GM12878 (cell line): ENCODE results near the gene MYBPC2.

ENCODE experiments used
- FOS ChIP-seq: IDR thresholded peaks from 3 replicates; pipeline ENCODE4 v1.6.1; 2011; ENCODE audit warnings: borderline replicate concordance; ENCODE audit not compliant: insufficient read length; ENCODE audit errors: extremely low read depth
- JUNB ChIP-seq: IDR thresholded peaks from 2 replicates; pipeline ENCODE4 v1.6.1; 2016; ENCODE audit warnings: antibody characterized with exemption, mild to moderate bottlenecking
- JUND ChIP-seq: IDR thresholded peaks from 2 replicates; pipeline ENCODE4 v1.6.1; 2012; ENCODE audit warnings: low read depth, mild to moderate bottlenecking, low read length, improper control_type of control experiment, moderate library complexity
- PAX5 ChIP-seq: IDR thresholded peaks from 2 replicates; pipeline ENCODE4 v1.6.1; 2011; ENCODE audit warnings: low read depth, low read length, borderline replicate concordance
- SP1 ChIP-seq: IDR thresholded peaks from one replicate; pipeline ENCODE4 v1.6.1; 2011; ENCODE audit warnings: low read depth, low read length
- TBL1XR1 ChIP-seq: IDR thresholded peaks from 2 replicates; pipeline ENCODE4 v1.6.1; 2012; ENCODE audit warnings: low read depth, low read length, improper control_type of control experiment
- TF ChIP-seq, protein P1 (sequence below): IDR thresholded peaks from 2 replicates; pipeline ENCODE4 v1.6.1; 2012; ENCODE audit warnings: mild to moderate bottlenecking, low read depth, low read length
- TF ChIP-seq, protein P2 (sequence below), 3 experiments: IDR thresholded peaks in 2 of 3; conservative IDR thresholded peaks in 1 of 3; 2 replicates each; pipeline ENCODE4 v1.5.1; 2011; ENCODE audit warnings: low read depth in 3 of 3, low read length in 3 of 3, mild to moderate bottlenecking in 3 of 3, control low read depth in 2 of 3, moderate library complexity in 2 of 3, inconsistent platforms in 1 of 3, mixed read lengths in 1 of 3; ENCODE audit not compliant: control insufficient read depth in 2 of 3, insufficient read depth in 1 of 3; ENCODE audit errors: extremely low read depth in 1 of 3

DNA sequence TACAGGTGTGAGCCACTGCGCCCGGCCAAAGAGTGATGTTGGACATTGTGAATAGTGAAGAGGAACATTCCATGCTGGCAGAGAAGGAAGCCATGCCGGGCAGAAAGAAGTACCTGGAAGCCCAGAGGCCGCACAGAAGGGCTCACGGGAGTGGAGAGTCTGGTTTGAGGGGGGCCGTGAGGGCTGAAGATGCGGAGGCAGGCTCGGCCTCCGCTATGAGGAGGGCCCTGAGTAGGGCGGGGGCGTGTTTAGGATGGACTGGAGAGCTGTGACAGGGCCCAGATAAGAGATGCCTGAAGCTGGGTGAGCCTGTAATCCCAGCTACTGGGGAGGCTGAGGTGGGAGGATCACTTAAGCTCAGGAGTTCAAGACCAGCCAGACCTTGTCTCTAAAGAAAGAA, 76.7 kb downstream of the MYBPC2 start:
- TF ChIP-seq JUNB (no peak), JUND (no peak), PAX5 (no peak), TBL1XR1 (no peak), SP1 (no peak), FOS (no peak)
- TF ChIP-seq, protein P1, sequence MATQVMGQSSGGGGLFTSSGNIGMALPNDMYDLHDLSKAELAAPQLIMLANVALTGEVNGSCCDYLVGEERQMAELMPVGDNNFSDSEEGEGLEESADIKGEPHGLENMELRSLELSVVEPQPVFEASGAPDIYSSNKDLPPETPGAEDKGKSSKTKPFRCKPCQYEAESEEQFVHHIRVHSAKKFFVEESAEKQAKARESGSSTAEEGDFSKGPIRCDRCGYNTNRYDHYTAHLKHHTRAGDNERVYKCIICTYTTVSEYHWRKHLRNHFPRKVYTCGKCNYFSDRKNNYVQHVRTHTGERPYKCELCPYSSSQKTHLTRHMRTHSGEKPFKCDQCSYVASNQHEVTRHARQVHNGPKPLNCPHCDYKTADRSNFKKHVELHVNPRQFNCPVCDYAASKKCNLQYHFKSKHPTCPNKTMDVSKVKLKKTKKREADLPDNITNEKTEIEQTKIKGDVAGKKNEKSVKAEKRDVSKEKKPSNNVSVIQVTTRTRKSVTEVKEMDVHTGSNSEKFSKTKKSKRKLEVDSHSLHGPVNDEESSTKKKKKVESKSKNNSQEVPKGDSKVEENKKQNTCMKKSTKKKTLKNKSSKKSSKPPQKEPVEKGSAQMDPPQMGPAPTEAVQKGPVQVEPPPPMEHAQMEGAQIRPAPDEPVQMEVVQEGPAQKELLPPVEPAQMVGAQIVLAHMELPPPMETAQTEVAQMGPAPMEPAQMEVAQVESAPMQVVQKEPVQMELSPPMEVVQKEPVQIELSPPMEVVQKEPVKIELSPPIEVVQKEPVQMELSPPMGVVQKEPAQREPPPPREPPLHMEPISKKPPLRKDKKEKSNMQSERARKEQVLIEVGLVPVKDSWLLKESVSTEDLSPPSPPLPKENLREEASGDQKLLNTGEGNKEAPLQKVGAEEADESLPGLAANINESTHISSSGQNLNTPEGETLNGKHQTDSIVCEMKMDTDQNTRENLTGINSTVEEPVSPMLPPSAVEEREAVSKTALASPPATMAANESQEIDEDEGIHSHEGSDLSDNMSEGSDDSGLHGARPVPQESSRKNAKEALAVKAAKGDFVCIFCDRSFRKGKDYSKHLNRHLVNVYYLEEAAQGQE, result no peak
- TF ChIP-seq, protein P2, sequence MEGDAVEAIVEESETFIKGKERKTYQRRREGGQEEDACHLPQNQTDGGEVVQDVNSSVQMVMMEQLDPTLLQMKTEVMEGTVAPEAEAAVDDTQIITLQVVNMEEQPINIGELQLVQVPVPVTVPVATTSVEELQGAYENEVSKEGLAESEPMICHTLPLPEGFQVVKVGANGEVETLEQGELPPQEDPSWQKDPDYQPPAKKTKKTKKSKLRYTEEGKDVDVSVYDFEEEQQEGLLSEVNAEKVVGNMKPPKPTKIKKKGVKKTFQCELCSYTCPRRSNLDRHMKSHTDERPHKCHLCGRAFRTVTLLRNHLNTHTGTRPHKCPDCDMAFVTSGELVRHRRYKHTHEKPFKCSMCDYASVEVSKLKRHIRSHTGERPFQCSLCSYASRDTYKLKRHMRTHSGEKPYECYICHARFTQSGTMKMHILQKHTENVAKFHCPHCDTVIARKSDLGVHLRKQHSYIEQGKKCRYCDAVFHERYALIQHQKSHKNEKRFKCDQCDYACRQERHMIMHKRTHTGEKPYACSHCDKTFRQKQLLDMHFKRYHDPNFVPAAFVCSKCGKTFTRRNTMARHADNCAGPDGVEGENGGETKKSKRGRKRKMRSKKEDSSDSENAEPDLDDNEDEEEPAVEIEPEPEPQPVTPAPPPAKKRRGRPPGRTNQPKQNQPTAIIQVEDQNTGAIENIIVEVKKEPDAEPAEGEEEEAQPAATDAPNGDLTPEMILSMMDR (IDR thresholded peaks at IDR 0.05 in 2 of 3, conservative IDR thresholded peaks at IDR 0.05 in 1 of 3; ENCODE audit: control insufficient read depth in 2 of 3, extremely low read depth in 1 of 3, insufficient read depth in 1 of 3, low read depth in 3 of 3, low read length in 3 of 3), result no peak
